Measurements from ENCODE around the gene MAP4K1.

DNA sequence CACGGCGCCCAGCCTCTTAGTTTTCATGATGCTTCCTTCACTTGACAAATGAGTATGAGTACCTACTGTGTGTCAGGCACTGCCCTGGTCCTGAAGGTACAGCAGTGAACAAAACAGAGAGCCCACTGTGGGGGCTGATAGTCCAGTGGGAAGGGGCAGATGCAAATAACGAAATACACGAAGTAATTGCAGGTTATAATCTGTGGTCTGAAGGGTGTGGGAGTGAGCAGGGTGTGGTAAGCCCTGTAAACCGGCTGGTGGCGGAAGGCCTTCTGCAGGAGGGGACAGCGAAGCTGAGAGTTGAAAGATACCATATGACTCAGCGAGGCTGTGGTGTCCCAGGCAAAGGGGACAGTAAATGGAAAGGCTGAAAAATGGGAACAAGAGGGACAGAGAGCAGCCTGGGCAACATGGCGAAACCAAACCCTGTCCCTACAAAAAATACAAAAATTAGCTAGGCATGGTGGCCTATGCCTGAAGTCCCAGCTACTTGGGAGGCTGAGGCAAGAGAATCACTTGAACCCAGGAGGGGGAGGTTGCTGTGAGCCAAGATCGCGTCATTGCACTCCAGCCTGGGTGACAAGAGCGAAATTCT, 60.5 kb downstream of the MAP4K1 start:
- TF ChIP-seq, protein P1, sequence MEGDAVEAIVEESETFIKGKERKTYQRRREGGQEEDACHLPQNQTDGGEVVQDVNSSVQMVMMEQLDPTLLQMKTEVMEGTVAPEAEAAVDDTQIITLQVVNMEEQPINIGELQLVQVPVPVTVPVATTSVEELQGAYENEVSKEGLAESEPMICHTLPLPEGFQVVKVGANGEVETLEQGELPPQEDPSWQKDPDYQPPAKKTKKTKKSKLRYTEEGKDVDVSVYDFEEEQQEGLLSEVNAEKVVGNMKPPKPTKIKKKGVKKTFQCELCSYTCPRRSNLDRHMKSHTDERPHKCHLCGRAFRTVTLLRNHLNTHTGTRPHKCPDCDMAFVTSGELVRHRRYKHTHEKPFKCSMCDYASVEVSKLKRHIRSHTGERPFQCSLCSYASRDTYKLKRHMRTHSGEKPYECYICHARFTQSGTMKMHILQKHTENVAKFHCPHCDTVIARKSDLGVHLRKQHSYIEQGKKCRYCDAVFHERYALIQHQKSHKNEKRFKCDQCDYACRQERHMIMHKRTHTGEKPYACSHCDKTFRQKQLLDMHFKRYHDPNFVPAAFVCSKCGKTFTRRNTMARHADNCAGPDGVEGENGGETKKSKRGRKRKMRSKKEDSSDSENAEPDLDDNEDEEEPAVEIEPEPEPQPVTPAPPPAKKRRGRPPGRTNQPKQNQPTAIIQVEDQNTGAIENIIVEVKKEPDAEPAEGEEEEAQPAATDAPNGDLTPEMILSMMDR (IDR thresholded peaks at IDR 0.05 in 4 of 5, conservative IDR thresholded peaks at IDR 0.05 in 1 of 5): no peak
- TF ChIP-seq POLR2A (IDR thresholded peaks at IDR 0.05): no peak

Measured in gastrocnemius medialis (tissue), 4 donors.